Measurements from ENCODE around the gene TMOD4. TPM values are rescaled to one million over a fixed set of nuclear protein-coding genes. Genes with fewer than 3 reads are reported as not detected.
A peak's percentile ranks its signal among the peaks of the same experiment; 100 is the strongest.
"Not testable (repeated sequence)": the region's sequence is repeated elsewhere in the genome, so short reads cannot be mapped to it uniquely, and the experiment has no call there.

TMOD4 gene
- total RNA-seq, 2 experiments from 2014 or later: 1.2 to 4.1 TPM

GRCh38 chr1:151193856-151194255, 18.1 kb upstream of the TMOD4 start:
- peaks cover 5% of the 10 kb centered on the region for H3K36me3 Mint-ChIP-seq
- DNase-seq: no peak
- POLR2A ChIA-PET: no interaction called here
- ATAC-seq (ENCODE audit: low read depth): no peak
- H3K27ac Mint-ChIP-seq: no peak overlapping the region
- peaks cover 21% of the 10 kb centered on the region for H3K4me1 Mint-ChIP-seq
- H3K27me3 Mint-ChIP-seq: peaks cover 20% of the 10 kb centered on the region
- H3K4me3 Mint-ChIP-seq: no peak overlapping the region
- H3K9me3 Mint-ChIP-seq: no peaks in the 10 kb centered on the region

- Mint-ChIP-seq H3K36me3 (peaks cover 3% of the 10 kb centered on the region), H3K4me1 (peaks cover 26% of the 10 kb centered on the region), H3K4me3 (no peak overlapping the region), H3K27me3 (peaks cover 20% of the 10 kb centered on the region), H3K9me3 (no peaks in the 10 kb centered on the region), H3K27ac (no peak overlapping the region)
- DNase-seq (no peak), ATAC-seq (ENCODE audit: low read depth) (no peak)
- POLR2A ChIA-PET: no interaction called here
Observed at GRCh38 chr1:151193304-151193703, 17.5 kb upstream of the TMOD4 start.

GRCh38 chr1:151192047-151192446, 16.3 kb upstream of the TMOD4 start:
- no peaks in the 10 kb centered on the region for H3K9me3 Mint-ChIP-seq
- H3K36me3 Mint-ChIP-seq: peaks cover 4% of the 10 kb centered on the region
- peaks cover 22% of the 10 kb centered on the region for H3K4me1 Mint-ChIP-seq
- DNase-seq (no peak), ATAC-seq (ENCODE audit: low read depth) (no peak)
- POLR2A ChIA-PET: interaction anchor here (0.6 kb wide), 1 partner anchor 135 kb away, joined by 9 read pairs; no protein-coding TSS in a partner anchor
- no peak overlapping the region for H3K27ac Mint-ChIP-seq
- H3K4me3 Mint-ChIP-seq: no peak overlapping the region
- H3K27me3 Mint-ChIP-seq: peaks cover 20% of the 10 kb centered on the region

- Mint-ChIP-seq H3K27me3 (peaks cover 15% of the 10 kb centered on the region), H3K4me1 (peaks cover 18% of the 10 kb centered on the region), H3K4me3 (peak within 1 kb of the TSS; percentile 97), H3K36me3 (peaks cover 11% of the 10 kb centered on the region), H3K27ac (peak within 1 kb of the TSS; percentile 98), H3K9me3 (no peaks in the 10 kb centered on the region)
- ATAC-seq (ENCODE audit: low read depth): peak; percentile 94
- POLR2A ChIA-PET: interaction anchor here (0.7 to 3.4 kb wide), 30 partner anchors 9 to 954 kb away, joined by 3 to 28 read pairs (median 3); partner anchors contain the start of genes LYSMD1, MRPL9, PI4KB and PIP5K1A
- peak; percentile 85 for DNase-seq
Observed at GRCh38 chr1:151189637-151190445, 14.1 kb upstream of the TMOD4 start, which contains the start of gene VPS72. Gene VPS72 (minus strand): TSS chr1:151190197. CDS start chr1:151190121, 76 bp downstream.

- peak overlapping the region; percentile 34 for H3K27ac Mint-ChIP-seq
- peaks cover 17% of the 10 kb centered on the region for H3K36me3 Mint-ChIP-seq
- POLR2A ChIA-PET: interaction anchor here (0.9 to 3.4 kb wide), 5 partner anchors 10 to 23 kb away, joined by 3 to 23 read pairs (median 13); partner anchors contain the start of genes LYSMD1, PIP5K1A, SCNM1 and TMOD4
Observed at GRCh38 chr1:151188667-151189066, 12.9 kb upstream of the TMOD4 start.

GRCh38 chr1:151187205-151187604, 11.4 kb upstream of the TMOD4 start:
- no peaks in the 10 kb centered on the region for H3K27me3 Mint-ChIP-seq
- POLR2A ChIA-PET: interaction anchor here (3.4 kb wide), 1 partner anchor 13 kb away, joined by 13 read pairs; the partner anchor contains the start of gene TMOD4
- H3K27ac Mint-ChIP-seq: no peak overlapping the region
- DNase-seq (no peak), ATAC-seq (ENCODE audit: low read depth) (no peak)
- no peak overlapping the region for H3K4me3 Mint-ChIP-seq
- peaks cover 27% of the 10 kb centered on the region for H3K36me3 Mint-ChIP-seq
- peaks cover 20% of the 10 kb centered on the region for H3K4me1 Mint-ChIP-seq
- H3K9me3 Mint-ChIP-seq: no peaks in the 10 kb centered on the region

More at GRCh38 chr1:151188667-151189066, 12.9 kb upstream of the TMOD4 start:
- Mint-ChIP-seq H3K27me3 (peaks cover 10% of the 10 kb centered on the region), H3K4me3 (peak overlapping the region; percentile 97), H3K4me1 (peaks cover 20% of the 10 kb centered on the region)
- H3K9me3 Mint-ChIP-seq; ATAC-seq (ENCODE audit: low read depth); DNase-seq: not testable (repeated sequence)

- DNase-seq (no peak), ATAC-seq (ENCODE audit: low read depth) (no peak)
- peaks cover 15% of the 10 kb centered on the region for H3K4me1 Mint-ChIP-seq
- H3K4me3 Mint-ChIP-seq: no peak overlapping the region
- H3K36me3 Mint-ChIP-seq: peaks cover 40% of the 10 kb centered on the region
- no peaks in the 10 kb centered on the region for H3K9me3 Mint-ChIP-seq
- no peak overlapping the region for H3K27ac Mint-ChIP-seq
- POLR2A ChIA-PET: no interaction called here
- no peaks in the 10 kb centered on the region for H3K27me3 Mint-ChIP-seq
Observed at GRCh38 chr1:151184211-151184610, 8.4 kb upstream of the TMOD4 start.

GRCh38 chr1:151176514-151177045, 799 bp upstream of the TMOD4 start:
- Mint-ChIP-seq H3K4me3 (no peak overlapping the region), H3K9me3 (no peaks in the 10 kb centered on the region), H3K4me1 (no peaks in the 10 kb centered on the region), H3K27ac (no peak overlapping the region), H3K36me3 (peaks cover 32% of the 10 kb centered on the region), H3K27me3 (no peaks in the 10 kb centered on the region)
- POLR2A ChIA-PET: no interaction called here
- ATAC-seq (ENCODE audit: low read depth): no peak
- DNase-seq: no peak

GRCh38 chr1:151175041-151175741, 590 bp downstream of the TMOD4 start:
- ATAC-seq (ENCODE audit: low read depth) (no peak), DNase-seq (no peak)
- POLR2A ChIA-PET: interaction anchor here (3.5 kb wide), 1 partner anchor 14 kb away, joined by 13 read pairs; the partner anchor contains the start of gene VPS72
- no peaks in the 10 kb centered on the region for H3K27me3 Mint-ChIP-seq
- no peak overlapping the region for H3K4me3 Mint-ChIP-seq
- H3K36me3 Mint-ChIP-seq: peaks cover 21% of the 10 kb centered on the region
- no peak overlapping the region for H3K27ac Mint-ChIP-seq
- H3K4me1 Mint-ChIP-seq: no peaks in the 10 kb centered on the region
- no peaks in the 10 kb centered on the region for H3K9me3 Mint-ChIP-seq

GRCh38 chr1:151171190-151171589, 4.6 kb downstream of the TMOD4 start:
- no peaks in the 10 kb centered on the region for H3K9me3 Mint-ChIP-seq
- DNase-seq (no peak), ATAC-seq (ENCODE audit: low read depth) (no peak)
- H3K36me3 Mint-ChIP-seq: peaks cover 20% of the 10 kb centered on the region
- no peaks in the 10 kb centered on the region for H3K27me3 Mint-ChIP-seq
- peaks cover 14% of the 10 kb centered on the region for H3K4me1 Mint-ChIP-seq
- POLR2A ChIA-PET: interaction anchor here (2.2 kb wide), 1 partner anchor 14 kb away, joined by 4 read pairs; the partner anchor contains the start of gene TNFAIP8L2
- H3K4me3 Mint-ChIP-seq: no peak overlapping the region
- no peak overlapping the region for H3K27ac Mint-ChIP-seq

- H3K4me3 Mint-ChIP-seq: peak overlapping the region; percentile 95
- H3K36me3 Mint-ChIP-seq: peaks cover 24% of the 10 kb centered on the region
- H3K27me3 Mint-ChIP-seq: no peaks in the 10 kb centered on the region
- no peaks in the 10 kb centered on the region for H3K9me3 Mint-ChIP-seq
- POLR2A ChIA-PET: interaction anchor here (0.6 to 3.8 kb wide), 5 partner anchors 10 to 259 kb away, joined by 3 to 22 read pairs (median 5); partner anchors contain the start of genes TNFAIP8L2 and VPS72
- DNase-seq (no peak), ATAC-seq (ENCODE audit: low read depth) (no peak)
- H3K27ac Mint-ChIP-seq: peak overlapping the region; percentile 92
- peaks cover 40% of the 10 kb centered on the region for H3K4me1 Mint-ChIP-seq
Observed at GRCh38 chr1:151167116-151167515, 8.7 kb downstream of the TMOD4 start.

GRCh38 chr1:151166505-151166956, 9.2 kb downstream of the TMOD4 start:
- H3K9me3 Mint-ChIP-seq: no peaks in the 10 kb centered on the region

More at GRCh38 chr1:151166505-151166956, 9.2 kb downstream of the TMOD4 start:
- Mint-ChIP-seq H3K27ac (peak overlapping the region; percentile 92), H3K4me1 (peaks cover 44% of the 10 kb centered on the region), H3K27me3 (no peaks in the 10 kb centered on the region), H3K36me3 (peaks cover 29% of the 10 kb centered on the region), H3K4me3 (peak overlapping the region; percentile 95)
- POLR2A ChIA-PET: interaction anchor here (0.7 to 3.8 kb wide), 7 partner anchors 10 to 115 kb away, joined by 3 to 22 read pairs (median 4); partner anchors contain the start of genes TNFAIP8L2, VPS72 and ZNF687
- ATAC-seq (ENCODE audit: low read depth): no peak
- no peak for DNase-seq
